Tibial nerve (tissue), 4 donors: ENCODE data around the gene TNFAIP8.

Experiments
- EP300 ChIP-seq, 2 donors: sonication (generic); formaldehyde crosslinking; IDR thresholded peaks; one replicate each; pipeline ENCODE4 v1.6.1; 2017; ENCODE audit warnings: antibody characterized with exemption in 2 of 2, mild to moderate bottlenecking in 1 of 2
- POLR2A ChIP-seq, 2 donors: fragments of 450-650 bp; IDR thresholded peaks; one replicate each; pipeline ENCODE4 v1.6.1; 2017; ENCODE audit warnings: antibody characterized with exemption in 2 of 2, mild to moderate bottlenecking in 2 of 2, moderate library complexity in 2 of 2
- TF ChIP-seq, protein P1 (sequence below), 5 experiments: fragments of 200-600 bp in 3 of 5; fragments of 450-650 bp in 2 of 5; sonication (generic) in 3 of 5; IDR thresholded peaks; one replicate each; pipeline ENCODE4 v1.5.1; 2016 to 2019; ENCODE audit warnings: antibody characterized with exemption in 5 of 5, mild to moderate bottlenecking in 3 of 5, moderate library complexity in 2 of 5

DNA sequence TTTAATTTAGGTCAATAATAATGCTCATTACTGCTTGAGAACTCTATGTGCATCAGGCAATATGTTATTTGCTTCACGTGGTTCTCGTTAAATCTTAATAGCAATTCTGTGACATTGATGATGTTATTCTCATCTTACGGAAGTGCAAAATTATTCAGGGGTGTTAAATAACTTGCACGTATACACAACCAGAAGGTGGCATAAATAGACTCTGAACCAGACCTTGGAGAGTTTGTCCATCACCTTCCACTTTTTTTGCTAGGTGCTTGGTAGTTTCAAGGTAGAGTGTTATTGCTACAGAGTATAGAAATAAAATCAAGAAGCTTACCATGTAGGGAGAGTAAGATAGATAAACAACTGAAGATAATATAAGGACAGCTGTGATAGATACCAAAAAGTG lies 23.6 kb upstream of the TNFAIP8 start:
- TF ChIP-seq, protein P1, sequence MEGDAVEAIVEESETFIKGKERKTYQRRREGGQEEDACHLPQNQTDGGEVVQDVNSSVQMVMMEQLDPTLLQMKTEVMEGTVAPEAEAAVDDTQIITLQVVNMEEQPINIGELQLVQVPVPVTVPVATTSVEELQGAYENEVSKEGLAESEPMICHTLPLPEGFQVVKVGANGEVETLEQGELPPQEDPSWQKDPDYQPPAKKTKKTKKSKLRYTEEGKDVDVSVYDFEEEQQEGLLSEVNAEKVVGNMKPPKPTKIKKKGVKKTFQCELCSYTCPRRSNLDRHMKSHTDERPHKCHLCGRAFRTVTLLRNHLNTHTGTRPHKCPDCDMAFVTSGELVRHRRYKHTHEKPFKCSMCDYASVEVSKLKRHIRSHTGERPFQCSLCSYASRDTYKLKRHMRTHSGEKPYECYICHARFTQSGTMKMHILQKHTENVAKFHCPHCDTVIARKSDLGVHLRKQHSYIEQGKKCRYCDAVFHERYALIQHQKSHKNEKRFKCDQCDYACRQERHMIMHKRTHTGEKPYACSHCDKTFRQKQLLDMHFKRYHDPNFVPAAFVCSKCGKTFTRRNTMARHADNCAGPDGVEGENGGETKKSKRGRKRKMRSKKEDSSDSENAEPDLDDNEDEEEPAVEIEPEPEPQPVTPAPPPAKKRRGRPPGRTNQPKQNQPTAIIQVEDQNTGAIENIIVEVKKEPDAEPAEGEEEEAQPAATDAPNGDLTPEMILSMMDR (IDR thresholded peaks at IDR 0.05), result no peak
- TF ChIP-seq POLR2A (IDR thresholded peaks at IDR 0.05) (no peak), EP300 (IDR thresholded peaks at IDR 0.05) (no peak)
